CD4-positive, alpha-beta T cell treated with Interleukin-10 for 1 hour (primary cell): Measurements from ENCODE around the gene CIRBP.

ENCODE experiments used
- DNase-seq: peaks from one replicate; pipeline ENCODE4 v3.0.0-alpha.2; 2020

CIRBP gene

GRCh38 chr19:1230783-1231489 is 38.2 kb upstream of the CIRBP start:
- DNase-seq = no peak

- DNase-seq = no peak
Observed at GRCh38 chr19:1231729-1232637, 37.1 kb upstream of the CIRBP start.

GRCh38 chr19:1232652-1233072 is 36.5 kb upstream of the CIRBP start:
- DNase-seq = no peak

- DNase-seq = no peak
Observed at GRCh38 chr19:1233115-1233667, 35.9 kb upstream of the CIRBP start.

- no peak for DNase-seq
Observed at GRCh38 chr19:1234051-1234954, 34.8 kb upstream of the CIRBP start.

- DNase-seq = no peak
Observed at GRCh38 chr19:1234955-1235380, 34.2 kb upstream of the CIRBP start.

GRCh38 chr19:1235625-1236538 is 33.2 kb upstream of the CIRBP start:
- no peak for DNase-seq

GRCh38 chr19:1236576-1236975 is 32.6 kb upstream of the CIRBP start:
- no peak for DNase-seq

- DNase-seq = no peak
Observed at GRCh38 chr19:1237027-1237659, 32.0 kb upstream of the CIRBP start.

- peak; percentile 30 for DNase-seq
Observed at GRCh38 chr19:1237754-1238368, 31.3 kb upstream of the CIRBP start, which contains the start of gene CBARP. TSS of gene CBARP (minus strand) at chr19:1238005. CDS start at chr19:1236100, 1,905 bp downstream.

- DNase-seq = peak; percentile 19
Observed at GRCh38 chr19:1238369-1239303, 30.5 kb upstream of the CIRBP start.

- DNase-seq = no peak
Observed at GRCh38 chr19:1239420-1239795, 29.7 kb upstream of the CIRBP start.

GRCh38 chr19:1239796-1240737 is 29.1 kb upstream of the CIRBP start:
- peak; percentile 92 for DNase-seq

GRCh38 chr19:1240925-1241324 is 28.2 kb upstream of the CIRBP start:
- DNase-seq = no peak

GRCh38 chr19:1241417-1242095 is 27.6 kb upstream of the CIRBP start, which contains the start of gene ATP5F1D:
TSS of gene ATP5F1D (plus strand) at chr19:1241751. CDS start at chr19:1241851, 100 bp downstream.
- peak; percentile 92 for DNase-seq

GRCh38 chr19:1243768-1244692 is 25.1 kb upstream of the CIRBP start:
- peak; percentile 88 for DNase-seq
